Stimulated activated CD4-positive, alpha-beta T cell treated with anti-CD3 and anti-CD28 coated beads, Interleukin-15, amount 100 ng/mL, for 1 hour (primary cell): ENCODE measurements around the gene CHRNE.
A peak's percentile ranks its signal among the peaks of the same experiment; 100 is the strongest.
"Not testable (repeated sequence)": the region's sequence is repeated elsewhere in the genome, so short reads cannot be mapped to it uniquely, and the experiment has no call there.

ENCODE experiments used
- DNase-seq, 2 donors: peaks; one replicate each; pipeline ENCODE4 v3.0.0-alpha.2; 2020; ENCODE audit warnings: low read depth in 1 of 2, low spot score in 1 of 2

Gene CHRNE

GRCh38 chr17:4939796-4940554 lies 37.1 kb upstream of the CHRNE start, which contains the start of the genes RNF167 and SLC25A11:
TSS of gene RNF167 (plus strand) at chr17:4940268. CDS start at chr17:4940910, 642 bp downstream.
TSS of gene SLC25A11 (minus strand) at chr17:4940046. CDS start at chr17:4939910, 136 bp downstream.
- DNase-seq: peak; percentile 92 to 93

DNA sequence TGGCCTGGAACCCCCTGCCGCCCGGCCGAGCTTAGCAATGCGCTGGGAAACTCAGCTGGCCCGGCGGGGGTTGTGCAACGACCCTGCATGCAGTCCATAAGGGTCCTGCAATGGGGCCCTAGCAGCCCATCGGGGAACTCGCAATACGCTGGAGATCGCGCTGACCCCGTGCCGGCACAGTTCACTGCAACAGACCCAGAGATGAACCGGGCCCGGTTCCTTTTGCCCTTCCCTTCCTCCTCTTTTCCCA lies 36.6 kb upstream of the CHRNE start:
- DNase-seq: no peak

GRCh38 chr17:4938688-4939545 lies 36.0 kb upstream of the CHRNE start:
- no peak for DNase-seq

DNA sequence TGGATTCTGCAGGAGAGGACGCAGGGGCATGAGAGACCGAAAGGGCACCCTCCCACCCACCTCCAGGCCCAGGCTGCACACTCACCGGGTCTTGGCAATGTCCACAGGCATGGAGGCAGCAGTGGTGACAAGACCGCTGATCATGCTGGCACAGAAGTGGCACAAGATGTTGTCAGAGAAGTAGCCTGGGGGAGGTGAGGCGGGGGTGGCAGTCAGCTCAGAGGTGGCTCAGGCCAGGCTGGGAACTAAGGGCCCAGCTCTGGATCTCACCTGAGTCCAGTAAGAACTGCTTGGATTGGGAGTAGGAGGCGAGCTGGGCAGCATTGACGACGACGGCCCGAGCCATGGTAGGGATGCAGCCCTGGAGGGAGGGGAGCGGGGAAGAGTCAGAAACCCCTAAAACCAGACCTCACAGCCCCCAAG lies 35.2 kb upstream of the CHRNE start:
- DNase-seq: no peak

DNA sequence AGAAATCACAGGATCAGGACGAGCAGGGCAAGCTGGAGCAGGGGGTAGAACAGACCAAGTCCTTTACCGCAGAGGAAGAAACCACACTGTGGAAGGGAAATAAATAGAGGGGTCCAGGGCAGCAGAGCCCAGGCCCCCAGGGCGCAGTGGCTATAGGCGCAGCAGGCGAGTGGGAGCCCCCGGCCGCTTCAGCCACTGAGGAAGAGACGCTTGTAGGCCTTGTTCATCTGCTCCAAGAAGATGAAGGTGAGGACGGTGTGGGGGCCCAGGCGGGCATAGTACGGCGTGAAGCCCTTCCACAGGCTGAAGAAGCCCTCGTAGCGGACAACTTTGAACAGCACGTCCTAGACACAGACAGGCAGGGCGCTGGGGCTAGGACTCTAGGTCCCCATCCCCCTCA lies 34.7 kb upstream of the CHRNE start:
- no peak for DNase-seq

GRCh38 chr17:4936436-4936835 lies 33.5 kb upstream of the CHRNE start:
- no peak for DNase-seq

DNA sequence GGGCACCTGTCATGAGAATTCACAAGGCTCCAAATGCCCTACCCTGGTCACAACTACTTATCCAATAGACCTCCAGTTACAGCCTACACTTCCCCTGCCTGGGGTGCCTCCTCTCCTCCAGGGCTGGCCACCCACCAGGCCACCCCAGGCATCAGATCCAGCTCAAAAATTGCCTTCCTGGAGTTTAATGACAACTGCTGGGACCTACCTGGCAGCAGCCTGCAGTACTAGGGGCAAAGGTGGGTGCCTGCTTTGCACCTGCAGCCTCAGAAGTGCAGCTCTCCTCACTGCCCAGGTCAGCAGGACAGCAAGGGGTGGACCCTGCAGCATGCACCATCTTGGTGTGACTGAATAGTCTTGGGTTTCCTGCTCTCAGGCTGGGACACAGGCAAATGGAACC lies 32.8 kb upstream of the CHRNE start:
- no peak for DNase-seq

DNA sequence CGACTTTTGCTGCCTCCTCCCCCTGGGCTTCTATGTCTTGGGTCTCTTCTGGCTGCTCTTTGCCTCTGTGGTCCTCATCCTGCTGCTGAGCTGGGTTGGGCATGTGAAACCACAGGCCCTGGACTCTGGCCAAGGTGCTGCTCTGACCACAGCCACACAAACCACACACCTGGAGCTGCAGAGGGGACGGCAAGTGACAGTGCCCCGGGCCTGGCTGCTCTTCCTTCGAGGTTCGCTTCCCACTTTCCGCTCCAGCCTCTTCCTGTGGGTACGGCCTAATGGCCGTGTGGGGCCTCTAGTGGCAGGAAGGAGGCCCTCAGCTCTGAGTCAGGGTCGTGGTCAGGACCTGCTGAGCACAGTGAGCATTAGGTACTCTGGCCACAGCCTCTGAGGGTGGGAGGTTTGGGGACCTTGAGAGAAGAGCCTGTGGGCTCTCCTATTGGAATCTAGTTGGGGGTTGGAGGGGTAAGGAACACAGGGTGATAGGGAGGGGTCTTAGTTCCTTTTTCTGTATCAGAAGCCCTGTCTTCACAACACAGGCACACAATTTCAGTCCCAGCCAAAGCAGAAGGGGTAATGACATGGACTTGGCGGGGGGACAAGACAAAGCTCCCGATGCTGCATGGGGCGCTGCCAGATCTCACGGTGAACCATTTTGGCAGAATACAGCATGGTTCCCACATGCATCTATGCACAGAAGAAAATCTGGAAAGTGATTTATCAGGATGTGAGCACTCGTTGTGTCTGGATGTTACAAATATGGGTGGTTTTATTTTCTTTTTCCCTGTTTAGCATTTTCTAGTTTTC lies 31.5 kb upstream of the CHRNE start:
- DNase-seq: no peak

GRCh38 chr17:4933646-4934045 lies 30.7 kb upstream of the CHRNE start:
- DNase-seq: no peak

GRCh38 chr17:4932756-4933155 lies 29.9 kb upstream of the CHRNE start:
- DNase-seq: no peak

DNA sequence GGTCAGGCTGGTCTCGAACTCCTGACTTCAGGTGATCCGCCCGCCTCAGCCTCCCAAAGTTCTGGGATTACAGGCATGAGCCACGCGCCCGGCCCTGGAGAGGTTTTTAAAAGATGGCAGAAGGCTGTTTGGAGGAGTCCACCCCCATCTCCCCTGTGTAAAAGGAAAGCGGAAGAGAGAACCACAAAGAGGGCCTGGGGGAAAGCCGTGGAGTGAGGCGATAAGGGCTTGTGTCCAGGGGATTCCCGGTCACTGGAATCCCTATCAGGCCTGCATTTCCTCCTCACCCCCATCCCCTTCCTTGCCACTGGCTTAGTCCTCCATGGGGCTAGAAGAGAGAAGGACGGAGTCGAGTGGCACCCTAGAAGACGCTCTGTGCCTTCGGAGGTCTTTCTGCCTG lies 29.1 kb upstream of the CHRNE start, which contains the start of gene GP1BA:
Gene GP1BA (plus strand): TSS at position 315 of the 400 bp plus-strand sequence. CDS start 328 bp downstream, outside the sequence.
- no peak for DNase-seq

- DNase-seq: no peak
These were observed 26.0 kb upstream of the CHRNE start for GRCh38 chr17:4928881-4929280.

DNA sequence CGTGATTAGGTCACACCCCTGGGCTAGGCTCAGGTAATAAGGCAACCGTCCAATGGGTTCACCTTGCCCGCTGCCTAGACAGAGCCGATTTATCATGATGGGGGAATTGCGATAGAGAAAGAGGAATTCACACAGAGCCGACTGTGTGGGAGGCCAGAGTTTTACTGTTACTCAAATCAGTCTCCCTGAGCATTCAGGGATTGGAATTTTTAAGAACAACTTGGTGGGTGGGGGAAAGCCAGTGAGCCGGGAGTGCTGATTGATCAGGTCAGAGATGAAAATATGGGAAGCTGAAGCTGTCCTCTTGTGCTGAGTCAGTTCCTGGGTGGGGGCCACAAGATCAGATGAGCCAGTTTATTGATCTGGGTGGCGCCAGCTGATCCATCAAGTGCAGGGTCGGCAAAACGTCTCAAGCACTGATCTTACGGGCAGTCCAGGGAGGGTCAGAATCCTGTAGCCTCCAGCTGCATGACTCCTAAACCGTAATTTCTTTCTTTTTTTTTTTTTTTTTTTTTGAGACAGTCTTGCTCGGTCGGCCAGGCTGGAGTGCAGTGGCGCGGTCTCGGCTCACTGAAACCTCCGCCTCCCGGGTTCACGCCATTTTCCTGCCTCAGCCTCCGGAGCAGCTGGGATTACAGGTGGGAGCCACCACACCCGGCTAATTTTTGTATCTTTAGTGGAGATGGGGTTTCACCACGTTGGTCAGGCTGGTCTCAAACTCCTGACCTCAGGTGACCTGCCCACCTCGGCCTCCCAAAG lies 23.9 kb upstream of the CHRNE start:
- DNase-seq: not testable (repeated sequence)

DNA sequence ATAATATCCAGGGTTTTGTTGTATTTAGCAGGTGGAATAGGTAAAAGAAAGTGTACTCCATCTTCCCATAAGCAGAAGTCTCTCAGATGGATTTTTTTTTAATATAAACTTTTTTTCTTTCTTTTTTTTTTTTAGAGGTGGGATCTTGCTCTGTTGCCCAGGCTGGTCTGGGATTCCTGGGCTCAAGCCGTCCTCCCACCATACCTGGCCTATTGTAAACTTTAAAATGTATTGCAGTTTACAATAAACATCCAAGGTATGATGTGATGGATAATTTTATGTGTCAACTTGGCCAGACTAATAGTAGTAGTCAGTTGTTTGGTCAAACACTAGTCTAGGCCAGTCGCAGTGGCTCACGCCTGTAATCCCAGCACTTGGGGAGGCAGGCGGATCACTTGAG lies 18.4 kb upstream of the CHRNE start:
- no peak for DNase-seq

DNA sequence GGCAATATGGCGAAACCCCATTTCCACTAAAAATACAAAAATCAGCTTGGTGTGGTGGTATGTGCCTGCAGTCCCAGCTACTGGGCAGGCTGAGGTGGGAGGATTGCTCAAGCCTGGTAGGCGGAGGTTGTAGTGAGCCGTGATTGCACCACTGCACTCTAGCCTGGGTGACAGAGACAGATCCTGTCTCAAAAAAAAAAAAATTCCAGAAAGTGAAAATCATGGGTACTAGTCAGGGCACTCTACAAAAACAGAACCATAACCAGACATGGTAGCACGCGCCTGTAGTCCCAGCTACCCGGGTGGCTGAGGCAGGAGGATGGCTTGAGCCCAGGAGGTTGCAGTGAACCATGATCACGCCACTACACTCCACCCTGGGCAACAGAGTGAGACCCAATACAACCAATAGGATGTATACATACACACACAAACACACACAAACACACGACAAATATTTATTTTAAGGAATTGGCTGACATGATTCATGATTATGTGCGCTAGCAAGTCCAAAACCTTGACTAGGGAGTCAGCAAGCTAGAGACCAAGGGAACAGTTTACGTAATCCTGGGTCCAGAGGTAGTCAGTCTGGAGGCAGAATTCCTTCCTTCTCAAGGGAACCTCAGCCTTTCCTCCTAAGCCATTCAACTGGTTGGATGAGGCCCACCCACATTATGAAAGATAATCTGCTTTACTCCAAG lies 17.6 kb upstream of the CHRNE start:
- no peak for DNase-seq

DNA sequence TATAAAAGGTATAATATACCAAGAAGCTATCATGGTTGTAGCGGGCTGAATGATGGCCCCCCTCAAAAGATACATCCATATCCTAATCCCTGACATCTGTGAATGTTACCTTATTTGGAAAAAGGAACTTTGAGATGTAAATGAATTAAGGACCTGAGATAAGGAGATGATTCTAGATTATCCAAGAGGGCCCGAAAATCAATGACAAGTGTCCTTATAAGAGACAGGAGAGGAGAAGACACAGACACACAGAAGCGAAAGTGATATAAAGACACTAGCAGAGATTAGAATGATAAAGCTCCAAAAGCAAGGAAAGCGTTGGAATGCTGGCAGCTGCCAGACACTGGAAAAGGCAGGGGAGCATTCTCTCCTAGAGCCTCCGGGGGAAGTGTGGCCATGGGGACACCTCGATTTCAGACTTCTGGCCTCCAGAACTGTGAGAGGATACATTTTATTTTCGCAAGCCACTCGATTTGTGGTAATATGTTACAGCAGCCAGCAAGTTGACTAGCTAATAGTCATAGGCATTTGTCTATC lies 16.7 kb upstream of the CHRNE start:
- DNase-seq: no peak

DNA sequence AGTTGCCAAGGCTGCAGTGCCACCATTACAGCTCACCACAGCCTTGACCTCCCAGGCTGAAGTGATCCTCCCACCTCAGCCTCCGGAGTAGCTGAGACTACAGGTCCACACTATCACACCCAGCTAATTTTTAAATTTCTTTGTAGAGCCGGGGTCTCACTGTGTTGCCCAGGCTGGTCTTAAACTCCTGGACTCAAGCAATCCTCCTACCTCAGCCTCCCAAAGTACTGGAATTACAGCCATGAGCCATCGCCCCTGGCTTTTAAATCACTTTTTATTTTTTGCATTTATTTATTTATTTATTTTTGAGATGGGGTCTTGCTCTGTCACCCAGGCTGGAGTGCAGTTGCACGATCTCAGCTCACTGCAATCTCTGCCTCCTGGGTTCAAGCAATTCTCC lies 11.7 kb upstream of the CHRNE start:
- DNase-seq: not testable (repeated sequence)

GRCh38 chr17:4913994-4914393 lies 11.1 kb upstream of the CHRNE start:
- DNase-seq: no peak

DNA sequence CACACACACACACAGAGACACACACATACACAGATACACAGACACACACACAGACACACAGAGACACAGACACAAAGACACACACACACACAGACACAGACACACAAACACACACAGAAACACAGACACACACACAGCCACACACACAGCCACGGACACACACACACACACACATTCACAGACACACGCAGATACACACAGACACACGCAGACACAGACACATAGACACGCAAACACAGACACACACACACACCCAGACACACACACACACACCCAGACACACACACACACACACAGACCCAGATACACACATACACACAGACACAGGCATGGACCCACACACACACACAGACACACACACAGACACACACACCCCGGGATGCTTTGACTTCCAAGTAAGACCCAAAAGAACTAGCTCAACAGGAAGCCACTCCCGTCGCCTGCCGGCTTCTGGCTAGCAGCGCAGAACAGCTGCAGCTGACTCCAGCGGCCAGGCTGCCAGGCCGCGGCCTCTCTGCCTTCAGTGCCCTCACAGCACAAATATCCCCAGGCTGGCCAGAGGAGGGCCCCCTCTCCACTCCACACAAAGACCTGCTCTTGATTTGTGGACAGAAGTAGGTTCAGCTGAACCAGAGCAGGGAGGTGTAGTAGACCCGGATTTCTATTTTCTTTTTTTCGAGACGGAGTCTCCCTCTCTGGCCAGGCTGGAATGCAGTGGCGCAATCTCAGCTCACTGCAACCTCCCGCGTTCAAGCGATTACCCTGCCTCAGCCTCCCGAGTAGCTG lies 6.0 kb upstream of the CHRNE start:
- DNase-seq: peak; percentile 54 to 61
